Liver (tissue), 9 donors: ENCODE measurements around the gene TBC1D5. TPM values are rescaled to one million over a fixed set of nuclear protein-coding genes. Genes with fewer than 3 reads are reported as not detected.

Experiments used
- DNase-seq: peaks from one replicate; pipeline ENCODE4 v3.0.0-alpha.2; 2017; ENCODE audit warnings: low spot score
- H3K27ac ChIP-seq, 2 donors: one replicate each; pipeline ENCODE4 v1.7.0; 2013; ENCODE audit warnings: inconsistent platforms in 2 of 2, low read length in 2 of 2, control low read depth in 1 of 2, low read depth in 1 of 2, mild to moderate bottlenecking in 1 of 2
- H3K27me3 ChIP-seq, 4 donors: one replicate each; pipeline versions ENCODE4 v1.6.1 to v1.7.0; 2013; ENCODE audit warnings: low read length in 3 of 4, inconsistent platforms in 1 of 4, mild to moderate bottlenecking in 1 of 4, moderate library complexity in 1 of 4; ENCODE audit not compliant: control insufficient read depth in 4 of 4, insufficient read depth in 4 of 4
- H3K36me3 ChIP-seq, 4 donors: one replicate each; pipeline versions ENCODE4 v1.6.1 to v1.7.0; 2013; ENCODE audit warnings: low read length in 3 of 4, mild to moderate bottlenecking in 3 of 4, low read depth in 1 of 4, moderate library complexity in 1 of 4; ENCODE audit not compliant: control insufficient read depth in 4 of 4, insufficient read depth in 3 of 4
- H3K4me1 ChIP-seq, 4 donors: one replicate each; pipeline versions ENCODE4 v1.6.1 to v1.7.0; 2013; ENCODE audit warnings: low read length in 3 of 4, mild to moderate bottlenecking in 3 of 4, moderate library complexity in 1 of 4; ENCODE audit not compliant: control insufficient read depth in 4 of 4, insufficient read depth in 4 of 4
- H3K4me3 ChIP-seq, 3 donors: one replicate each; pipeline versions ENCODE4 v1.6.1 to v1.7.0; 2013; ENCODE audit warnings: low read length in 3 of 3, control low read depth in 1 of 3, low read depth in 1 of 3, mild to moderate bottlenecking in 1 of 3
- H3K9ac ChIP-seq, 2 donors: one replicate each; pipeline ENCODE4 v1.7.0; 2013; ENCODE audit warnings: low read length in 2 of 2, mild to moderate bottlenecking in 2 of 2, moderate library complexity in 2 of 2, control low read depth in 1 of 2, low read depth in 1 of 2
- H3K9me3 ChIP-seq, 4 donors: one replicate each; pipeline versions ENCODE4 v1.6.1 to v1.7.0; 2013; ENCODE audit warnings: low read length in 3 of 4; ENCODE audit not compliant: control insufficient read depth in 4 of 4
- ATF3 ChIP-seq: IDR thresholded peaks from 2 replicates; pipeline ENCODE4 v1.6.1; 2016; ENCODE audit warnings: antibody characterized with exemption
- CTCF ChIP-seq: fragments of 150-350 bp; IDR thresholded peaks from 2 replicates; pipeline ENCODE4 v1.5.1; 2017; ENCODE audit warnings: improper control_type of control experiment, low read depth, low read length; ENCODE audit not compliant: missing input control
- EGR1 ChIP-seq, 2 donors: IDR thresholded peaks; 2 replicates each; pipeline ENCODE4 v1.6.1; 2016 to 2018; ENCODE audit warnings: antibody characterized with exemption in 2 of 2, low read depth in 2 of 2
- FOXA1 ChIP-seq: IDR thresholded peaks from 2 replicates; pipeline ENCODE4 v1.6.1; 2016; ENCODE audit warnings: antibody characterized with exemption
- HNF4A ChIP-seq, 2 donors: conservative IDR thresholded peaks; 2 replicates each; pipeline ENCODE4 v1.6.1; 2016; ENCODE audit warnings: antibody characterized with exemption in 2 of 2, mild to moderate bottlenecking in 2 of 2
- JUND ChIP-seq, 2 donors: IDR thresholded peaks; 2 replicates each; pipeline ENCODE4 v1.6.1; 2016; ENCODE audit warnings: antibody characterized with exemption in 2 of 2
- MAX ChIP-seq: IDR thresholded peaks from 2 replicates; pipeline ENCODE4 v1.6.1; 2016; ENCODE audit warnings: antibody characterized with exemption
- NR2F2 ChIP-seq: IDR thresholded peaks from 2 replicates; pipeline ENCODE4 v1.6.1; 2016; ENCODE audit warnings: antibody characterized with exemption
- RAD21 ChIP-seq, 2 donors: IDR thresholded peaks; 2 replicates each; pipeline ENCODE4 v1.6.1; 2016; ENCODE audit warnings: antibody characterized with exemption in 2 of 2, mild to moderate bottlenecking in 2 of 2
- RXRA ChIP-seq, 2 donors: IDR thresholded peaks; 2 replicates each; pipeline ENCODE4 v1.6.1; 2017 to 2018; ENCODE audit warnings: antibody characterized with exemption in 2 of 2, mild to moderate bottlenecking in 1 of 2
- SP1 ChIP-seq: IDR thresholded peaks from 2 replicates; pipeline ENCODE4 v1.6.1; 2018; ENCODE audit warnings: antibody characterized with exemption, mild to moderate bottlenecking
- YY1 ChIP-seq: IDR thresholded peaks from 2 replicates; pipeline ENCODE4 v1.6.1; 2016; ENCODE audit warnings: antibody characterized with exemption, mild to moderate bottlenecking
- WGBS: extraction: QIAGEN DNeasy Blood & Tissue Kit; methylation state at CpG from one replicate; pipeline ENCODE4 v1.1.7; 2013; 5-methylcytosine and 5-hydroxymethylcytosine counted together
- polyA plus RNA-seq, 2 donors: library from polyadenylated mRNA; stranded (reverse) in 1 of 2; unstranded in 1 of 2; fragments of 200-250 nt in 1 of 2; fragments of >200 nt in 1 of 2; fragmentation: Nextera tagmentation in 1 of 2; extraction: Ambion mirVana in 1 of 2; gene quantifications; one replicate each; pipeline versions ENCODE4 v1.2.1 to v1.2.3, GENCODE V29; 2013 to 2015
- total RNA-seq, 2 donors: library from RNA; depleted of rRNA; stranded (reverse); fragments of >200 nt; gene quantifications; one replicate each; pipeline ENCODE4 v1.2.3, GENCODE V29; 2014
- donor health status: healthy.
- donor health status: healthy.
- donor health status: healthy.
- donor health status: healthy.
- donor health status: healthy.

Gene TBC1D5
- total and polyA plus RNA-seq, 4 donors = 9.1 to 45.6 (median 25.6) TPM

GRCh38 chr3:17444865-17445264 is 297.6 kb downstream of the TBC1D5 start:
- TF ChIP-seq NR2F2 (no peak), SP1 (no peak), JUND (IDR thresholded peaks at IDR 0.05) (no peak), ATF3 (no peak)
- Histone ChIP-seq H3K4me3 (no peak overlapping the region), H3K36me3 (no peaks in the 10 kb centered on the region), H3K27me3 (no peaks in the 10 kb centered on the region), H3K9me3 (no peaks in the 10 kb centered on the region), H3K4me1 (peaks cover 0 to 4% (median 0%) of the 10 kb centered on the region in 4 donors), H3K9ac (no peak overlapping the region), H3K27ac (no peak overlapping the region)
- no peak for DNase-seq

GRCh38 chr3:17443142-17443541 is 299.3 kb downstream of the TBC1D5 start:
- DNase-seq = no peak
- WGBS = 98% methylated on average over 4 of the region's 4 CpGs
- Histone ChIP-seq H3K9ac (no peak overlapping the region), H3K4me3 (no peak overlapping the region), H3K27ac (no peak overlapping the region), H3K4me1 (peaks cover 0 to 4% (median 0%) of the 10 kb centered on the region in 4 donors), H3K9me3 (no peaks in the 10 kb centered on the region), H3K36me3 (no peaks in the 10 kb centered on the region), H3K27me3 (no peaks in the 10 kb centered on the region)
- TF ChIP-seq HNF4A (conservative IDR thresholded peaks at IDR 0.05) (no peak), CTCF (no peak), NR2F2 (no peak), RAD21 (IDR thresholded peaks at IDR 0.05) (no peak), MAX (no peak), FOXA1 (no peak)

GRCh38 chr3:17442332-17443049 is 299.9 kb downstream of the TBC1D5 start:
- Histone ChIP-seq H3K9ac (no peak overlapping the region), H3K27ac (no peak overlapping the region), H3K36me3 (no peaks in the 10 kb centered on the region), H3K4me3 (no peak overlapping the region), H3K4me1 (peaks cover 0 to 4% (median 0%) of the 10 kb centered on the region in 4 donors), H3K27me3 (no peaks in the 10 kb centered on the region), H3K9me3 (no peaks in the 10 kb centered on the region)
- WGBS = 66% methylated on average over 3 of the region's 3 CpGs
- DNase-seq = no peak
- TF ChIP-seq RXRA (IDR thresholded peaks at IDR 0.05) (peak in 1 of 2 donors; percentile 29), JUND (IDR thresholded peaks at IDR 0.05) (peak in 1 of 2 donors; percentile 21), HNF4A (conservative IDR thresholded peaks at IDR 0.05) (peak; percentile 58 to 77), EGR1 (IDR thresholded peaks at IDR 0.05; ENCODE audit: low read depth in 2 of 2) (no peak), YY1 (no peak)
